ENCODE measurements around the gene GPR107.

DNA sequence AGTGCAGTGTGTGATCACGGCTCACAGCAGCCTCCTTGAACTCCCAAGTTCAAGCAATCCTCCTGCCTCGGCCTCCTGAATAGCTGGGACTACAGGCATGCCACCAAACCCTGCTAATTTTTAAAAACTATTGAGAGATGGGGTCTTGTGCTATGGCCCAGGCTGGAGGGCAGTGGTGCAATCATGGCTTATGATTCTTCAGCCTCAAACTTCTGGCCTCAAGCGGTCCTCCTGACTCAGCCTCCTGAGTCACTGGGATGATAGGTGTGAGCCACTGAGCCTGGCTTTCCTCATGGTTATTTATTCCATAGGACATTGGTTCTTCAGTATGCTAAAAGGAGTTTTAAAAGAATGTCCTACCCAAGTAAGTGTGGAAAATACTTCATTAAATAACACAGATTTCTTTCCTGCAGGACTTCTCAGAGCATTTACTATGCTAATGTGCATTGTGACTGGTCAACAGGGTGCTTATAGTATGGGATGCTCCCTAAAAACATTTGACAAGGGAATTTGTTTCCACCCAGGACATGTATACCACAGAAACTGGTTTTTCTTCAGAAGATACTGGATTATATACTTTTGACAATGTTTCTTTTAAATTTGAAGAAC, 107.3 kb downstream of the GPR107 start:
- TF ChIP-seq, protein P1, sequence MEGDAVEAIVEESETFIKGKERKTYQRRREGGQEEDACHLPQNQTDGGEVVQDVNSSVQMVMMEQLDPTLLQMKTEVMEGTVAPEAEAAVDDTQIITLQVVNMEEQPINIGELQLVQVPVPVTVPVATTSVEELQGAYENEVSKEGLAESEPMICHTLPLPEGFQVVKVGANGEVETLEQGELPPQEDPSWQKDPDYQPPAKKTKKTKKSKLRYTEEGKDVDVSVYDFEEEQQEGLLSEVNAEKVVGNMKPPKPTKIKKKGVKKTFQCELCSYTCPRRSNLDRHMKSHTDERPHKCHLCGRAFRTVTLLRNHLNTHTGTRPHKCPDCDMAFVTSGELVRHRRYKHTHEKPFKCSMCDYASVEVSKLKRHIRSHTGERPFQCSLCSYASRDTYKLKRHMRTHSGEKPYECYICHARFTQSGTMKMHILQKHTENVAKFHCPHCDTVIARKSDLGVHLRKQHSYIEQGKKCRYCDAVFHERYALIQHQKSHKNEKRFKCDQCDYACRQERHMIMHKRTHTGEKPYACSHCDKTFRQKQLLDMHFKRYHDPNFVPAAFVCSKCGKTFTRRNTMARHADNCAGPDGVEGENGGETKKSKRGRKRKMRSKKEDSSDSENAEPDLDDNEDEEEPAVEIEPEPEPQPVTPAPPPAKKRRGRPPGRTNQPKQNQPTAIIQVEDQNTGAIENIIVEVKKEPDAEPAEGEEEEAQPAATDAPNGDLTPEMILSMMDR (IDR thresholded peaks at IDR 0.05), result no peak
- TF ChIP-seq POLR2A (IDR thresholded peaks at IDR 0.05), result no peak
